Fibroblast of lung (primary cell): ENCODE data around the gene LMAN1L. TPM values are rescaled to one million over a fixed set of nuclear protein-coding genes. Genes with fewer than 3 reads are reported as not detected.

Experiments
- DNase-seq, 2 donors: peaks; one replicate each; pipeline versions ENCODE4 v3.0.0 to v3.0.0-alpha.2; 2010; ENCODE audit warnings: low read depth in 2 of 2
- H2AFZ ChIP-seq: 2 replicates; pipeline ENCODE4 v1.5.1; 2012; ENCODE audit warnings: low read length, control low read depth, inconsistent platforms
- H3K27ac ChIP-seq: 2 replicates; pipeline ENCODE4 v1.5.1; 2011; ENCODE audit warnings: low read length, control low read depth; ENCODE audit not compliant: insufficient read depth
- H3K27me3 ChIP-seq: 2 replicates; pipeline ENCODE4 v1.5.1; 2011; ENCODE audit warnings: mild to moderate bottlenecking, low read length; ENCODE audit not compliant: control insufficient read depth, insufficient read depth
- H3K36me3 ChIP-seq: 2 replicates; pipeline ENCODE4 v1.5.1; 2011; ENCODE audit warnings: low read length; ENCODE audit not compliant: control insufficient read depth, insufficient read depth
- H3K4me1 ChIP-seq: 2 replicates; pipeline ENCODE4 v1.5.1; 2011; ENCODE audit warnings: low read length; ENCODE audit not compliant: control insufficient read depth, insufficient read depth; ENCODE audit errors: extremely low read depth
- H3K4me2 ChIP-seq: 2 replicates; pipeline ENCODE4 v1.5.1; 2011; ENCODE audit warnings: low read length, control low read depth; ENCODE audit not compliant: insufficient read depth; ENCODE audit errors: extremely low read depth
- H3K4me3 ChIP-seq, 4 experiments: fragments of 200-600 bp in 1 of 4; sonication (generic) in 1 of 4; replicated peaks in 1 of 4; 2 replicates each; pipeline ENCODE4 v1.5.1; 2011 to 2016; ENCODE audit warnings: low read length in 4 of 4, low read depth in 3 of 4, mild to moderate bottlenecking in 3 of 4, control low read depth in 2 of 4, inconsistent platforms in 1 of 4, mixed read lengths in 1 of 4; ENCODE audit not compliant: insufficient read depth in 1 of 4; ENCODE audit errors: control extremely low read depth in 1 of 4
- H3K79me2 ChIP-seq: 2 replicates; pipeline ENCODE4 v1.5.1; 2012; ENCODE audit warnings: mild to moderate bottlenecking, low read length, inconsistent platforms; ENCODE audit not compliant: control insufficient read depth, insufficient read depth
- H3K9ac ChIP-seq: 2 replicates; pipeline ENCODE4 v1.5.1; 2011; ENCODE audit warnings: mild to moderate bottlenecking, low read length, control low read depth; ENCODE audit not compliant: insufficient read depth
- H3K9me3 ChIP-seq: 2 replicates; pipeline ENCODE4 v1.5.1; 2012; ENCODE audit warnings: low read depth, low read length; ENCODE audit not compliant: control insufficient read depth, insufficient read depth
- H4K20me1 ChIP-seq: 2 replicates; pipeline ENCODE4 v1.5.1; 2011; ENCODE audit warnings: low read length; ENCODE audit not compliant: control insufficient read depth, insufficient read depth; ENCODE audit errors: extremely low read depth
- CTCF ChIP-seq, 2 donors: IDR thresholded peaks in 1 of 2; conservative IDR thresholded peaks in 1 of 2; 1 replicate in 1 of 2; 2 replicates in 1 of 2; pipeline ENCODE4 v1.5.1; 2011 to 2012; ENCODE audit warnings: low read length in 2 of 2, control low read depth in 1 of 2, inconsistent platforms in 1 of 2, low read depth in 1 of 2, mild to moderate bottlenecking in 1 of 2
- EZH2 ChIP-seq: IDR thresholded peaks from 2 replicates; pipeline ENCODE4 v1.5.1; 2012; ENCODE audit warnings: low read length, control low read depth, mild to moderate bottlenecking; ENCODE audit errors: missing control alignments
- polyA plus RNA-seq, 2 donors: library from polyadenylated mRNA; depleted of rRNA in 1 of 2; stranded (reverse) in 1 of 2; unstranded in 1 of 2; fragments of >200 nt; gene quantifications; 2 replicates each; pipeline ENCODE4 v1.2.1, GENCODE V29; 2011 to 2012; ENCODE audit warnings: missing spikeins in 1 of 2
- total RNA-seq: library from RNA; depleted of rRNA; stranded (reverse); fragments of >200 nt; gene quantifications from 2 replicates; pipeline ENCODE4 v1.2.1, GENCODE V29; 2014

The LMAN1L gene
- total and polyA plus RNA-seq, 2 donors (not counting 1 experiment from before 2014, with no cell fraction given), result not detected

GRCh38 chr15:74847432-74847831 is 34.8 kb downstream of the LMAN1L start:
- H3K36me3 ChIP-seq, result peaks cover 15% of the 10 kb centered on the region
- no peak overlapping the region for H3K4me2 ChIP-seq
- H4K20me1 ChIP-seq, result no peaks in the 10 kb centered on the region
- peaks cover 4% of the 10 kb centered on the region for H3K4me1 ChIP-seq
- H3K27ac ChIP-seq, result no peak overlapping the region
- DNase-seq, result no peak
- H2AFZ ChIP-seq, result no peak overlapping the region
- no peak overlapping the region for H3K4me3 ChIP-seq
- no peaks in the 10 kb centered on the region for H3K79me2 ChIP-seq
- no peak for TF ChIP-seq CTCF (conservative IDR thresholded peaks at IDR 0.05 in 1 of 2, IDR thresholded peaks at IDR 0.05 in 1 of 2; ENCODE audit: low read depth in 1 of 2, low read length in 2 of 2)
- no peak for TF ChIP-seq EZH2
- no peak overlapping the region for H3K9ac ChIP-seq
- H3K27me3 ChIP-seq, result no peaks in the 10 kb centered on the region
- H3K9me3 ChIP-seq, result no peaks in the 10 kb centered on the region

GRCh38 chr15:74850393-74850792 is 37.8 kb downstream of the LMAN1L start:
- H4K20me1 ChIP-seq, result no peaks in the 10 kb centered on the region
- DNase-seq, result no peak
- no peak overlapping the region for H3K4me2 ChIP-seq
- no peak overlapping the region for H3K4me3 ChIP-seq
- H3K36me3 ChIP-seq, result peaks cover 15% of the 10 kb centered on the region
- no peaks in the 10 kb centered on the region for H3K4me1 ChIP-seq
- no peaks in the 10 kb centered on the region for H3K27me3 ChIP-seq
- H3K9ac ChIP-seq, result no peak overlapping the region
- H2AFZ ChIP-seq, result no peak overlapping the region
- no peaks in the 10 kb centered on the region for H3K79me2 ChIP-seq
- no peak overlapping the region for H3K27ac ChIP-seq
- no peaks in the 10 kb centered on the region for H3K9me3 ChIP-seq
- TF ChIP-seq CTCF (conservative IDR thresholded peaks at IDR 0.05 in 1 of 2, IDR thresholded peaks at IDR 0.05 in 1 of 2; ENCODE audit: low read depth in 1 of 2, low read length in 2 of 2), result no peak

- Histone ChIP-seq H3K79me2 (no peaks in the 10 kb centered on the region), H3K36me3 (peaks cover 14% of the 10 kb centered on the region), H3K9me3 (no peaks in the 10 kb centered on the region), H3K27ac (no peak overlapping the region), H2AFZ (no peak overlapping the region), H3K27me3 (no peaks in the 10 kb centered on the region), H3K9ac (no peak overlapping the region), H3K4me3 (no peak overlapping the region), H3K4me1 (no peaks in the 10 kb centered on the region), H4K20me1 (no peaks in the 10 kb centered on the region), H3K4me2 (no peak overlapping the region)
- no peak for TF ChIP-seq EZH2
- TF ChIP-seq CTCF (conservative IDR thresholded peaks at IDR 0.05 in 1 of 2, IDR thresholded peaks at IDR 0.05 in 1 of 2; ENCODE audit: low read depth in 1 of 2, low read length in 2 of 2), result no peak
- no peak for DNase-seq
These were observed 39.3 kb downstream of the LMAN1L start for GRCh38 chr15:74851960-74852359.
